ENCODE data around the gene GP1BA. TPM values are rescaled to one million over a fixed set of nuclear protein-coding genes. Genes with fewer than 3 reads are reported as not detected.

Gene GP1BA
- total RNA-seq, 2 experiments from 2014 or later: not detected

DNA sequence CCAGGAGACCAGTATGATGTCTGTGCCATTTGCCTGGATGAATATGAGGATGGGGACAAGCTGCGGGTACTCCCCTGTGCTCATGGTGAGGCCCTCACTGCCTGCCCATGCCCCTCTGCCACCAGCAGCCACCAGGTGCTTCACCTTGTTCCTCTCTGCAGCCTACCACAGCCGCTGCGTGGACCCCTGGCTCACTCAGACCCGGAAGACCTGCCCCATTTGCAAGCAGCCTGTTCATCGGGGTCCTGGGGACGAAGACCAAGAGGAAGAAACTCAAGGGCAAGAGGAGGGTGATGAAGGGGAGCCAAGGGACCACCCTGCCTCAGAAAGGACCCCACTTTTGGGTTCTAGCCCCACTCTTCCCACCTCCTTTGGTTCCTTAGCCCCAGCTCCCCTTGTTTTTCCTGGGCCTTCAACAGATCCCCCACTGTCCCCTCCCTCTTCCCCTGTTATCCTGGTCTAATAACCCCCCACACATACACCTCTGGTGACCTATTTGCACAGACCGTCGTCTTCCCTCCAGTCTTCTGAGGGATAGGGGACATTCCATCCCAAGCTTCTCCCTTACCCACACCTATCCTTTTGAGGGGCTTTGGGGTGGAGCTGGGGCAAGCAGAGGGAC is 12.6 kb downstream of the GP1BA start:
- no peak for ATAC-seq (ENCODE audit: low read depth)

DNA sequence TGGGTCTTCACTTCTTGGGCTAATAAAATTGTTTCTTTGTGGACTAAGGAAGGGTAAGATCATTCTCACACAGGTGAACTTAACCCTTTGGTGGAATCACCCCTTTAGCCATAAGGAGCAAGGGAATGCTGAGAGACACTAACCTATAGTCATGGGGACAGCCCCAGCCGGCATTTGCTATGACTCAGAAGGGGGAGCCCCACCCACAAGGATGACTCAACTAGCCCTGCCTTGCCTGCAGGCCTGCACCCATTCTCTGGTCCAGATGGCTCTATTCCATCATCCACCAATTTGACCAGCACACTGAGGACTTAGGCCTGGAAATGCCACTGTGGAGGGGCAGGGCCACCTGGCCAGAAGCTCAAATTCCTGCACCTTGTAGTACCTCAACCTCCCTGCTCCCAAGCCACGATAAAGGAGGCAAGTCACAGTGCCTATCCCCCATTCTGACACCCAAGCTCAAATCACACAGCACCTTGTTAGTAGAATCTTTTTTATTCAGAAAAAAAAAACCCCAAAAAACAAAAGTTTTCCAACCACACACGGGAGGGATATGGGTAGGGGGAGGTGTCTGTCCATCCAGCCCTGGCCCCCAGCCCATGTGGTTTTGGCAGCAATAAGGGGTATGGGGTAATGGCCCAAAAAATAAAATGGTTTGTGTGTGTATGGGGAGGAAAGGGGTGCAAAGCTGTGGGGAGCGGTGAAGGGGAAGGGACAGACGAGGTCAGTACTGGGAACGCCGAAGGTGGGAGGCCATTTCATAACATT is 13.3 kb downstream of the GP1BA start:
- peaks cover 41% of the 10 kb centered on the region for H3K4me1 Mint-ChIP-seq
- H3K27ac Mint-ChIP-seq: peak overlapping the region; percentile 100
- H3K36me3 Mint-ChIP-seq: peaks cover 62% of the 10 kb centered on the region
- DNase-seq (peak; percentile 76), ATAC-seq (ENCODE audit: low read depth) (peak; percentile 28)
- H3K4me3 Mint-ChIP-seq: peak overlapping the region; percentile 100
- no peaks in the 10 kb centered on the region for H3K27me3 Mint-ChIP-seq
- H3K9me3 Mint-ChIP-seq: no peaks in the 10 kb centered on the region
- POLR2A ChIA-PET: interaction anchor here (1.0 to 17.2 kb wide), 6 partner anchors 9 to 45 kb away, joined by 3 to 441 read pairs (median 4); partner anchors contain the start of gene SPAG7

More for the DNA sequence above, 12.6 kb downstream of the GP1BA start:
- H3K27me3 Mint-ChIP-seq: no peaks in the 10 kb centered on the region
- peak overlapping the region; percentile 100 for H3K4me3 Mint-ChIP-seq
- POLR2A ChIA-PET: interaction anchor here (0.6 to 17.2 kb wide), 6 partner anchors 8 to 45 kb away, joined by 3 to 441 read pairs (median 4); partner anchors contain the start of gene SPAG7
- DNase-seq: peak; percentile 63
- H3K36me3 Mint-ChIP-seq: peaks cover 62% of the 10 kb centered on the region
- peaks cover 40% of the 10 kb centered on the region for H3K4me1 Mint-ChIP-seq
- H3K27ac Mint-ChIP-seq: peak overlapping the region; percentile 100
- H3K9me3 Mint-ChIP-seq: no peaks in the 10 kb centered on the region

DNA sequence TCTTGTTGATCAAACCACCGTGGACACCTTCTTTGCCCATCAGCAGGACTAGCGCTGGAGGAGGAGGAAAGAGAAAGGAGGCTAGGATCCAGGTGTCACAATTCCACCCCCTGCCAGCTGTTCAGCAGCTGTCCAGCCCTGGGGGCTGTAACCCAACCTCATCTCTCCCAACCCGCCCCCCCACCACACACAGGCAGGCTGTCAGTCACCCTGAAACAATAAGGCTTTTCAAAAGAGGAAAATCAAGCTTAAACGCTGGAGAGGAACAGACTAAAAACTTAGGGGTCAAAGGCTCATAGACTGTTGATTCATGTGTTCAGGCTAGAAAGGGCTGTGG is 13.8 kb downstream of the GP1BA start:
- Mint-ChIP-seq H3K4me1 (peaks cover 44% of the 10 kb centered on the region), H3K36me3 (peaks cover 60% of the 10 kb centered on the region), H3K9me3 (no peaks in the 10 kb centered on the region), H3K27ac (peak overlapping the region; percentile 100), H3K4me3 (peak overlapping the region; percentile 100), H3K27me3 (no peaks in the 10 kb centered on the region)
- no peak for ATAC-seq (ENCODE audit: low read depth)
- POLR2A ChIA-PET: interaction anchor here (0.9 to 17.2 kb wide), 9 partner anchors 9 to 96 kb away, joined by 3 to 441 read pairs (median 5); partner anchors contain the start of genes INCA1, KIF1C and SPAG7
- no peak for DNase-seq

DNA sequence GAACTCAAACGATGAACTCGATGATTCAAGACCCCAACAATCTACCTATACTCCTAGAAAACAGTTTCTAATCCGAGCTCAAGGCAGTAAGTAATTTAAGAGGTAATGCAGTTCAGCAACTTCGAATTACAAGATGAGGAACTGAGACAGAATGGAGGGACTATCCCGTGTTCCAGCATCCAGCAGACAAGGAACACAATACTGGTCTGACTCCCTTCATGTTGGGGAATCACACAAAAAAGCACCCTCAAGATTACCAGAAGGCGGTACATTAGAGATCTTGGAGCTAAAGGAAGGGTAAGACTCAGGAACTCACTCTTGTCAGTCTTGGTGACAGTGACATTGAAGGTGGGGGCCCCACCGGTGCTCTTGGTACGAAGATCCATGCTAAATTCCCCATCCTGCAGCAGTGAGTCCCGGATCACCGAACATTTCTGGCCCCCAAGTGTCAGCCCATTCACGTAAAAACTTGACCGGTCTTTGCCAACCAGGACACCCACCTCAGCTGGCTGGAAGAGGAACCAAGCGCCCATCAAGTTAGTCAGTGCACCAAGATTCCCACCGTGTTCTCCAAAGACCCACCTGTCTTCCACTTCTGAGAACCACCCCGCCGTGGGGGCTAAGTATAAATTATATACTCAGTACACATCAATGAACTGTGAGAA is 14.4 kb downstream of the GP1BA start:
- POLR2A ChIA-PET: interaction anchor here (0.7 to 17.2 kb wide), 9 partner anchors 6 to 683 kb away, joined by 3 to 441 read pairs (median 4); partner anchors contain the start of genes INCA1, KIF1C, RNF167 and SLC25A11
- ATAC-seq (ENCODE audit: low read depth): no peak

DNA sequence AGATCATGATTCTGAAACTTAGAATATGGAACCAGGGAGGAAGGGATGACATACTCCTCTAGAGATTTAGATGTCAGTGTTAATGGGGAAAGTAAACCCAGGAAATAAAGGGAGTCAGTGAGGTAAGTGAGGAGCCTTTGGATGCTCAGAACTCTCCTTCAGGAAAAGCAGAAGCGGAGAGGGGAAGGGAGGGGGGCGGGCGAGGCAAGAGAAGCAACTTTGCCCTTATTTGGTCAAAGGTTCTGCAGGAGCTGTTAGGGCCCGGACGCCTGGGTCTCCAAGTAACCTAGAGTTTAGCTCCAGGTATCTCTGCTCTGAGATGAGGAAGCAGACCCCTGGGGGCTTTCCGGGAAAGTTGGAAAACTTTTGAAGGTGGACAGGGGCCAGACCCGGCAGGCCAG is 14.9 kb downstream of the GP1BA start:
- Mint-ChIP-seq H3K27ac (peak overlapping the region; percentile 100), H3K27me3 (no peaks in the 10 kb centered on the region), H3K9me3 (no peaks in the 10 kb centered on the region), H3K4me3 (peak overlapping the region; percentile 100), H3K4me1 (peaks cover 48% of the 10 kb centered on the region), H3K36me3 (peaks cover 51% of the 10 kb centered on the region)
- POLR2A ChIA-PET: interaction anchor here (0.6 to 17.2 kb wide), 14 partner anchors 7 to 684 kb away, joined by 3 to 441 read pairs (median 6); partner anchors contain the start of genes ARRB2, CAMTA2, INCA1 and KIF1C
- no peak for DNase-seq
- ATAC-seq (ENCODE audit: low read depth): no peak

More for the DNA sequence above, 14.4 kb downstream of the GP1BA start:
- Mint-ChIP-seq H3K9me3 (no peaks in the 10 kb centered on the region), H3K4me3 (peak overlapping the region; percentile 100), H3K27me3 (no peaks in the 10 kb centered on the region), H3K4me1 (peaks cover 48% of the 10 kb centered on the region), H3K27ac (peak overlapping the region; percentile 100), H3K36me3 (peaks cover 55% of the 10 kb centered on the region)
- DNase-seq: no peak

DNA sequence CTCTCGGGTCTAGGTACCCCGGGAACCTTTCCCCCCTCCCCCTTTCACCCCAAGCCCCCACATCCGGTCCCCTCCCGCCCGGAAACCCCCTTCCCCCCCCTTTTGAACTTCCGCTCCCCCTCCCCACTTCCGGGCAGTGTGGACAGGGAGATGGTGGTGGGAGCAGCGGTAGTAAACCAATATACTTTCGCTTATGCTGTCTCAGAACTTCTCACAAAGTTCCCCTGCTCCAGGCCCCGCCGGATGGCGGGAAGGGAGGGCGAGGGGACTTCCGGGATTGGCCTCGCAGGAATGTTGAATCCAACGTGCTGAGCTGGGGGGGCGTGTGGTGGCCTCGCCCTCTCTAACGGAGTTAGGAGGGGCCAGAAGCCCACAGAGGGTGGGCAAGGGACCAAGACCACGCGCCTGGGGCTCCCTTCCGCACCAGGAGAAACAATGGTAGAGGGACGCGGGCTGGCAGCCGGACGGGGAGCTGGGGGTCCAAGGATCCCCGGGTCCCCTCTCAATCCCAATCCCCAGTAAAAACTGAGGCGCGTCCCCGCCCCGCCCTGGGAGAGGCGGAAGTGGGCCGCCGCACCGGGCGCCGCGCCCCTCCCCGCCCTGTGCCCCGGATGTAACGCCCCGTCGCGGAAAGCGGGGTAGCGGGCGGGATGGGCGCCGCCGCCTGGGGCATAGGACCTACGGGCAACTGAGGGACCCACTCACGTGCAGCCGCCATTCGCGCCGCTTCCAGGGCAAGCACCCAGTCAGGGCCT is 15.5 kb downstream of the GP1BA start:
- peak; percentile 12 for ATAC-seq (ENCODE audit: low read depth)
- DNase-seq: peak; percentile 86
- peak overlapping the region; percentile 100 for H3K4me3 Mint-ChIP-seq
- POLR2A ChIA-PET: interaction anchor here (0.6 to 17.2 kb wide), 16 partner anchors 8 to 684 kb away, joined by 3 to 441 read pairs (median 4); partner anchors contain the start of genes ARRB2, CAMTA2, INCA1 and KIF1C
- no peaks in the 10 kb centered on the region for H3K9me3 Mint-ChIP-seq
- peaks cover 42% of the 10 kb centered on the region for H3K4me1 Mint-ChIP-seq
- no peaks in the 10 kb centered on the region for H3K27me3 Mint-ChIP-seq
- peaks cover 45% of the 10 kb centered on the region for H3K36me3 Mint-ChIP-seq
- peak overlapping the region; percentile 100 for H3K27ac Mint-ChIP-seq

DNA sequence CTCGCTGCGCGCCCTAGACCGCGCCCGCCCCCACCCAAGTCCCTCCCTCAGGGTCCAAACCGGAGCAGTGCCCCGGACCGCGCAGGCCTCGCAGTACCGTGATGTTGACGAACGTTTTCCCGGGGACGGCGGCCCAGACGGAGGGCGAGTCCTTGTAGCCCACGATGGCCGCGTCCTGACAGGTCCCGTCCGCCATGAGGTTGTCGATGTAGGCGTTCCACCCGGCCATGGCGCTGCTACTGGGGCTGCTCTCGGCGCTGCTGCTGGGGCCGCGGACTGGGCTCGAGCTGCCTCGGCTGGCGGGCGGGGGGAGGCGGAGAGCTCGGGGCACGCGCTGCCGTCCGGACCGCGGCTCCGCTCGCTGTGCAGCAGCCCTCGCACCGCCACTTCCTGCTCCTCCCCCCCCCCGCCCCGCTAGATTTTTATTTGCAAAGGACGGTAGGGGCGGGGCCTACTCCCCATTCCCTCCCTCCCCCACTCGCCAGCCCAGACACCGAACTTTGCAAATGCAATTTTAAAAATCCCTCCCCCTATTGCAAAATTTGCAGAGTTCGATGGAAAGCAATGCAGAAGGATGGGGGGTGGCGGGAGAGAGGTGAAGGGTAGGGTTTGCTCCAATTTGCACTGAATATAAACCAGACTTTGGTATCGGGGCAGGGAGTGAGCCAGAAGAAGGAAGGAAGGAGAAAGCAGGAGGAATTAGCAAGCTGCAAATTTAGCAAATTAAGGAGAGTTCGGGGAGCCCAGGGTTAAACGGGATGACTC is 16.3 kb downstream of the GP1BA start, which contains the start of gene PFN1:
PFN1 (minus strand) TSS at position 365 of the 765 bp plus-strand sequence; CDS start at position 229, 136 bp downstream.
- POLR2A ChIA-PET: interaction anchor here (0.6 to 17.2 kb wide), 17 partner anchors 8 to 246 kb away, joined by 3 to 441 read pairs (median 5); partner anchors contain the start of genes ARRB2, C17orf107, CAMTA2 and INCA1
- Mint-ChIP-seq H3K27ac (peak within 1 kb of the TSS; percentile 100), H3K4me1 (peaks cover 34% of the 10 kb centered on the region), H3K4me3 (peak within 1 kb of the TSS; percentile 100), H3K9me3 (no peaks in the 10 kb centered on the region), H3K36me3 (peaks cover 40% of the 10 kb centered on the region), H3K27me3 (no peaks in the 10 kb centered on the region)
- ATAC-seq (ENCODE audit: low read depth): peak; percentile 21
- peak; percentile 86 for DNase-seq

DNA sequence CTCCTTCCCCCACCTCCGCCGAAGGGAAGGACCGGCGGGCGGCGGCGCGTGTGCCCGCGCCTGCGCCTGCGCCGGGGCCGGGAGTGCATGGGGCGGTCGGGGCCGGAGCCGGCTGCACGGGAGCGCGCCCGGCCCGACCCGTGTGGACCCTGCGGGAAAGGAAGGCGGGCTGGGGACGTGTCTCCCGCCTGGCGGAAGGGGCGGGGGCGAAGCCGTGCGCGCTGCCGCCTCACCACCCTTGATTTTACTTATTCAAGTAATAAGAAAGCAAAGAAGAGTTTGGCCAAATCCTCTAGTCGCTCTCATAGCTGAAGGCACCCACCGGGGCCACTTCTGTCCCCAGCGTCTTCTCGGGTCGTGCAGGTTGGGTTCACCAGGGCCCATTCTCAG is 16.8 kb downstream of the GP1BA start:
- Mint-ChIP-seq H3K36me3 (peaks cover 38% of the 10 kb centered on the region), H3K9me3 (no peaks in the 10 kb centered on the region), H3K27ac (peak overlapping the region; percentile 100), H3K4me3 (peak overlapping the region; percentile 100), H3K4me1 (peaks cover 31% of the 10 kb centered on the region), H3K27me3 (no peaks in the 10 kb centered on the region)
- ATAC-seq (ENCODE audit: low read depth): peak; percentile 44
- DNase-seq: no peak
- POLR2A ChIA-PET: interaction anchor here (0.6 to 17.2 kb wide), 15 partner anchors 8 to 246 kb away, joined by 3 to 441 read pairs (median 5); partner anchors contain the start of genes ARRB2, C17orf107, CAMTA2 and INCA1

DNA sequence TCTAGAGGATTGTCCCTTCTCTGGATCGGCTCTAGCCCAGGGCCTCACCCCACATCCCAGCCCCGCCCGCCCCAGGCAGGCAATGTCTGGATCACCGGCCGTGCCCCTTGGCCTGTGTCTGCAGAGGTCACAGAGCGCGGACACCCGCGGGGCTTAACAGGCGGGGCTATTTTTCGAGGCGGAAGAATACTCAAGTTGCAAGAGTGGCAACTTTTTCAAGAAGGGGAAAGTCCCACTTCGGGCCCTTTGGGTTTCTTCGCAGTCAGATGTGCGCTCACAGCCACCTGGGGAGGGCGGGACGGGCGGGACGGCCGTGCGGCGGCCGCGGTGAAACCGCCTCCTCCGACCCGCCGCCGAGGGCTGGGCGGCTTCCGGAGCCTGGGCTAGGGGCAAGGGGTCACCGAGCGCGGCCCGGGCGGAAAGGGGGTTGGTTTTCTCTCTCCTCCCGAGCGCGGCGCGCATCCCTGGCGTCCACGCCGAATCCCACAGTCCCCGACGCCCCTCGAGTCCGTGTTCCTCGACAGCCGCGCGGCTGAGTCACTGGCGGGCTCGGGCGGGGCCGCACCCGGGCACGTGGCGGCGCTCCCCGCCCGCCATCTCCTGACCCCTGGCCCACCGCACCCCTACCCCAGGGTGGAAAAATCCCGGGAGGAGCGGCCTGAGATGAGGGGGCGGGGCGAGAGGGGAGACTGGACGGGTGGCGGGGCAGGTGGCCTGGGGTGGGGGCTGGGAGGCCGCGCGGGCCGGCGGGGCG is 17.4 kb downstream of the GP1BA start:
- H3K27me3 Mint-ChIP-seq: no peaks in the 10 kb centered on the region
- peak overlapping the region; percentile 100 for H3K4me3 Mint-ChIP-seq
- H3K4me1 Mint-ChIP-seq: peaks cover 28% of the 10 kb centered on the region
- ATAC-seq (ENCODE audit: low read depth): peak; percentile 23
- H3K36me3 Mint-ChIP-seq: peaks cover 33% of the 10 kb centered on the region
- POLR2A ChIA-PET: interaction anchor here (0.7 to 17.2 kb wide), 12 partner anchors 8 to 470 kb away, joined by 3 to 441 read pairs (median 4); partner anchors contain the start of genes C17orf107, INCA1, KIF1C and NUP88
- peak; percentile 85 for DNase-seq
- peak overlapping the region; percentile 84 for H3K27ac Mint-ChIP-seq
- no peaks in the 10 kb centered on the region for H3K9me3 Mint-ChIP-seq

DNA sequence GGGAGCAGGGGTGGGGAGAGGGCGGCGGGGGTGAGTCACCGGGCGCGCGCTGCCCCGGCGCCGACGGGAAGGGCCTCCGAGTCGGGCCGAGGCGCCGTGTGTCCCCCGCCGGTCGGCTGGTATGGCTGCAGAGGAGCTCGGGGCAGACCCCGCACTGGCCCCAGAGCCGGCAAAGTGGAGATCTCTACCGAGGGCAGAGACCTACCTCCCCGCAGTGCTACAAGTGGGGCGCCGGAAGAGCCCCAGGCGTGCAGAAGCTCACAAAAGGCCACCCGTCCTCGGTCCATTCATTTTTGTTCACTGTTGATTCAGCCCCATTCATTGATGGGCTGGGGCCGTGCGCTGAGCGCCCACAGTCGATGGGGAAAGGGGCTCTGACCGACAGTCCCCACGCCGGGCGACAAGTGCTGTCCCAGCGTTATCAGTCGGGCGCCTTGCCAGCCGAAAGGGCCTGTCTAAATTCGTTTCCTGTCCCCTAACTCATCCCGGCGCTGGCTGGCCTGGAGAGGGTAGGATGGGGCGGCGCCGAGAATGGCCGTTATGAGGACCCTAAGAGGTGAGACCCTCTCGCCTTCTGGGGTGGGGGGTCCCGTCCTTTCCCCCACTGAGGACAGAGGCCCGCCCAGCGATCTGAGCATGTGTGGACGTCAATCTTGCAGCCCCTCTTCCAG is 18.1 kb downstream of the GP1BA start:
- Mint-ChIP-seq H3K27me3 (no peaks in the 10 kb centered on the region), H3K4me3 (peak overlapping the region; percentile 86), H3K27ac (peak overlapping the region; percentile 92), H3K36me3 (peaks cover 26% of the 10 kb centered on the region), H3K4me1 (peaks cover 21% of the 10 kb centered on the region), H3K9me3 (no peaks in the 10 kb centered on the region)
- no peak for DNase-seq
- peak; percentile 2 for ATAC-seq (ENCODE audit: low read depth)
- POLR2A ChIA-PET: interaction anchor here (0.6 to 17.2 kb wide), 8 partner anchors 10 to 469 kb away, joined by 3 to 441 read pairs (median 4); partner anchors contain the start of genes NUP88, RNF167, RPAIN and SLC25A11

Measured in activated naive CD8-positive, alpha-beta T cell treated with anti-CD3 and anti-CD28 coated beads, Interleukin-2, amount 10 ng/mL, durations not matched to agents 7 days and 5 days (primary cell).